ENCODE data around the gene HPS6.

HPS6 gene

DNA sequence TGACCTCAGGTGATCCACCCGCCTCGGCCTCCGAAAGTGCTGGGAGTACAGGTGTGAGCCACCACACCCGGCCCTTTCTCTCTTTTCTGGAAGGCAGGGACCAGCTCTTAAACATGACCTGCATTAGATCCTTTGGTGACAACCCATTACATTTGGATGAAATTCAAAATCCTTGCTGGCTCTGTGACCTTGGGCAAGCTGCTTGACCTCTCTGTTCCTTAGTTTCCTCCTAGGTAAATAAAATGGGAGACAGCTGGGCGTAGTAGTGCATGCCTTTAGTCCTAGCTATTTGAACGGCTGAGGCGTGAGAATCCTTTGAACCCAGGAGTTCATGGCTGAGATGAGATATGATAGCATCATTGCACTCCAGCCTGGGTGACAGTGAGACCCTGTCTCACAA is 31.3 kb downstream of the HPS6 start:
- Histone ChIP-seq H3K27me3 (ENCODE audit: insufficient read depth, poor library complexity, severe bottlenecking) (no peaks in the 10 kb centered on the region), H3K4me3 (replicated peaks; ENCODE audit: insufficient read depth, low read length) (no peak overlapping the region), H3K27ac (replicated peaks) (no peak overlapping the region)
- TF ChIP-seq POLR2AphosphoS5 (IDR thresholded peaks at IDR 0.05; ENCODE audit: low read depth) (no peak), GABPA (IDR thresholded peaks at IDR 0.05; ENCODE audit: low read depth) (no peak), SPI1 (IDR thresholded peaks at IDR 0.05; ENCODE audit: borderline replicate concordance, low read depth) (no peak)
- TF ChIP-seq, protein P1, sequence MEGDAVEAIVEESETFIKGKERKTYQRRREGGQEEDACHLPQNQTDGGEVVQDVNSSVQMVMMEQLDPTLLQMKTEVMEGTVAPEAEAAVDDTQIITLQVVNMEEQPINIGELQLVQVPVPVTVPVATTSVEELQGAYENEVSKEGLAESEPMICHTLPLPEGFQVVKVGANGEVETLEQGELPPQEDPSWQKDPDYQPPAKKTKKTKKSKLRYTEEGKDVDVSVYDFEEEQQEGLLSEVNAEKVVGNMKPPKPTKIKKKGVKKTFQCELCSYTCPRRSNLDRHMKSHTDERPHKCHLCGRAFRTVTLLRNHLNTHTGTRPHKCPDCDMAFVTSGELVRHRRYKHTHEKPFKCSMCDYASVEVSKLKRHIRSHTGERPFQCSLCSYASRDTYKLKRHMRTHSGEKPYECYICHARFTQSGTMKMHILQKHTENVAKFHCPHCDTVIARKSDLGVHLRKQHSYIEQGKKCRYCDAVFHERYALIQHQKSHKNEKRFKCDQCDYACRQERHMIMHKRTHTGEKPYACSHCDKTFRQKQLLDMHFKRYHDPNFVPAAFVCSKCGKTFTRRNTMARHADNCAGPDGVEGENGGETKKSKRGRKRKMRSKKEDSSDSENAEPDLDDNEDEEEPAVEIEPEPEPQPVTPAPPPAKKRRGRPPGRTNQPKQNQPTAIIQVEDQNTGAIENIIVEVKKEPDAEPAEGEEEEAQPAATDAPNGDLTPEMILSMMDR (IDR thresholded peaks at IDR 0.05; ENCODE audit: insufficient read depth, low read length), result no peak
- TF ChIP-seq, protein P2, sequence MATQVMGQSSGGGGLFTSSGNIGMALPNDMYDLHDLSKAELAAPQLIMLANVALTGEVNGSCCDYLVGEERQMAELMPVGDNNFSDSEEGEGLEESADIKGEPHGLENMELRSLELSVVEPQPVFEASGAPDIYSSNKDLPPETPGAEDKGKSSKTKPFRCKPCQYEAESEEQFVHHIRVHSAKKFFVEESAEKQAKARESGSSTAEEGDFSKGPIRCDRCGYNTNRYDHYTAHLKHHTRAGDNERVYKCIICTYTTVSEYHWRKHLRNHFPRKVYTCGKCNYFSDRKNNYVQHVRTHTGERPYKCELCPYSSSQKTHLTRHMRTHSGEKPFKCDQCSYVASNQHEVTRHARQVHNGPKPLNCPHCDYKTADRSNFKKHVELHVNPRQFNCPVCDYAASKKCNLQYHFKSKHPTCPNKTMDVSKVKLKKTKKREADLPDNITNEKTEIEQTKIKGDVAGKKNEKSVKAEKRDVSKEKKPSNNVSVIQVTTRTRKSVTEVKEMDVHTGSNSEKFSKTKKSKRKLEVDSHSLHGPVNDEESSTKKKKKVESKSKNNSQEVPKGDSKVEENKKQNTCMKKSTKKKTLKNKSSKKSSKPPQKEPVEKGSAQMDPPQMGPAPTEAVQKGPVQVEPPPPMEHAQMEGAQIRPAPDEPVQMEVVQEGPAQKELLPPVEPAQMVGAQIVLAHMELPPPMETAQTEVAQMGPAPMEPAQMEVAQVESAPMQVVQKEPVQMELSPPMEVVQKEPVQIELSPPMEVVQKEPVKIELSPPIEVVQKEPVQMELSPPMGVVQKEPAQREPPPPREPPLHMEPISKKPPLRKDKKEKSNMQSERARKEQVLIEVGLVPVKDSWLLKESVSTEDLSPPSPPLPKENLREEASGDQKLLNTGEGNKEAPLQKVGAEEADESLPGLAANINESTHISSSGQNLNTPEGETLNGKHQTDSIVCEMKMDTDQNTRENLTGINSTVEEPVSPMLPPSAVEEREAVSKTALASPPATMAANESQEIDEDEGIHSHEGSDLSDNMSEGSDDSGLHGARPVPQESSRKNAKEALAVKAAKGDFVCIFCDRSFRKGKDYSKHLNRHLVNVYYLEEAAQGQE (IDR thresholded peaks at IDR 0.05; ENCODE audit: insufficient replicate concordance, low read depth), result no peak
- no peak for DNase-seq (ENCODE audit: low read depth in 1 of 2, low spot score in 1 of 2)

DNA sequence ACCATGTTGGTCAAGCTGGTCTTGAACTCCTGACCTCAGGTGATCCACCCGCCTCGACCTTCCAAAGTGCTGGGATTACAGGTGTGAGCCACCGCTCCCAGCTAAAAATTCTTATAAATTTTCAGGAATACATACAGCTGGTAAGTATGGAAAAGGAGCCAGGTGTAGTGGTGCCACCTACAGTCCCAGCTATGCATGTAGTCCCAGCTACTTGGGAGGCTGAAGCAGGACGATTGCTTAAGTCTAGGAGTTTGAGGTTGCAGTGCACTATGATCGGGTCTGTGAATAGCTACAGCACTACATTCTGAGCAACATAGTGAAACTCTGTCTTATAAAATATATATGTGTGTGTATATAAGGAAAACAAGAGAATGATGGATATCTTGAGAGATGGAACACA is 36.0 kb downstream of the HPS6 start:
- no peak for DNase-seq (ENCODE audit: low read depth in 1 of 2, low spot score in 1 of 2)
- TF ChIP-seq, protein P2 (IDR thresholded peaks at IDR 0.05; ENCODE audit: insufficient replicate concordance, low read depth), result no peak
- TF ChIP-seq, protein P1 (IDR thresholded peaks at IDR 0.05; ENCODE audit: insufficient read depth, low read length), result no peak
- TF ChIP-seq SPI1 (IDR thresholded peaks at IDR 0.05; ENCODE audit: borderline replicate concordance, low read depth) (no peak), GABPA (IDR thresholded peaks at IDR 0.05; ENCODE audit: low read depth) (no peak), POLR2AphosphoS5 (IDR thresholded peaks at IDR 0.05; ENCODE audit: low read depth) (no peak)
- H3K4me3 ChIP-seq (replicated peaks; ENCODE audit: insufficient read depth, low read length), result no peak overlapping the region
- H3K27ac ChIP-seq (replicated peaks), result no peak overlapping the region
- H3K27me3 ChIP-seq (ENCODE audit: insufficient read depth, poor library complexity, severe bottlenecking), result no peaks in the 10 kb centered on the region

DNA sequence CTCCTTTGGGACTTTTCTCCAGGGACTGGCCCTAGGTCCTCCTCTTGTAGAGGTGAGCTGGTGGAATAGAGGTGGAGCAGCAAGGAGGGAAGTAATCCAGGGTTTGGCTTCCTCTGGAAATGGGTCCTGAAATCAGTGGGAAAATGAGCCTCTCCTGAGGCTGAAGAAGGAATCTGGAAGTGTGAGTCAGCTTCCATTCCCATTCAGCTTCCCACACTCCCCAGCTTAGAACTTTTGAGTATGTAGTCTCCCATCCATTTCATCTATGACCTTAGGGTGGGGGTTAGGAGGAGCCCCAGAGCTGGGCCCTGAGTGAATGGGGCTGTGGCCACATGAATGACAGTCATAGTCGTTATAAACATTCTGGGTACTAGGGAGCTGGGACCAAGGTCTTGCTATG is 37.3 kb downstream of the HPS6 start:
- no peak for DNase-seq (ENCODE audit: low read depth in 1 of 2, low spot score in 1 of 2)
- Histone ChIP-seq H3K4me3 (replicated peaks; ENCODE audit: insufficient read depth, low read length) (no peak overlapping the region), H3K27ac (replicated peaks) (no peak overlapping the region), H3K27me3 (ENCODE audit: insufficient read depth, poor library complexity, severe bottlenecking) (no peaks in the 10 kb centered on the region)
- no peak for TF ChIP-seq SPI1 (IDR thresholded peaks at IDR 0.05; ENCODE audit: borderline replicate concordance, low read depth)
- no peak for TF ChIP-seq GABPA (IDR thresholded peaks at IDR 0.05; ENCODE audit: low read depth)
- TF ChIP-seq POLR2AphosphoS5 (IDR thresholded peaks at IDR 0.05; ENCODE audit: low read depth), result no peak

DNA sequence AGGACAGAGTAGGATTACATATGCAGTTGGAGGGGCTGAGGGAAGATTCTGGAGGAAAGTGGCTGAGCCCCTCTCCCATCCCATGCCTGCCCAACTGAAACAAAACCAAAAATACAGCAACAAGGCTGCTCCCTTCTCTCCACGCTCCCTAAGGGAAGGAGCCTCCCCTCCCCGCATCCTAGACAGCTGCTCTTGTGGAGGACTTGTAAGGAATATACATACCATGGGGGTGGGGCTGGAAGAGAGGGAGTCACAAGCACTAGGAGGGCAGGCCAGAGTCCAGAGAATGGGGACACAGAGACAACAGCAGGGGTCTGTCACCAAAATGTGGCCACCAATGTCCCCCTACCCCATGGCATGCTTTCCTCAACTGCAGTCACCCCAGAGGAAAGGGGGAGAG is 41.8 kb downstream of the HPS6 start:
- Histone ChIP-seq H3K4me3 (replicated peaks; ENCODE audit: insufficient read depth, low read length) (no peak overlapping the region), H3K27ac (replicated peaks) (no peak overlapping the region), H3K27me3 (ENCODE audit: insufficient read depth, poor library complexity, severe bottlenecking) (no peaks in the 10 kb centered on the region)
- TF ChIP-seq POLR2AphosphoS5 (IDR thresholded peaks at IDR 0.05; ENCODE audit: low read depth) (no peak), GABPA (IDR thresholded peaks at IDR 0.05; ENCODE audit: low read depth) (no peak), SPI1 (IDR thresholded peaks at IDR 0.05; ENCODE audit: borderline replicate concordance, low read depth) (no peak)
- TF ChIP-seq, protein P1 (IDR thresholded peaks at IDR 0.05; ENCODE audit: insufficient read depth, low read length), result no peak
- TF ChIP-seq, protein P2 (IDR thresholded peaks at IDR 0.05; ENCODE audit: insufficient replicate concordance, low read depth), result no peak
- no peak for DNase-seq (ENCODE audit: low read depth in 1 of 2, low spot score in 1 of 2)
